H9 (cell line): Measurements from ENCODE around the gene GPS1. TPM values are rescaled to one million over a fixed set of nuclear protein-coding genes. Genes with fewer than 3 reads are reported as not detected.

Experiments used
- DNase-seq: peaks from one replicate; pipeline ENCODE4 v3.0.0-alpha.2; 2017
- H2AFZ ChIP-seq: one replicate; pipeline ENCODE4 v1.6.1; 2013; ENCODE audit warnings: mild to moderate bottlenecking, low read length, control low read depth, moderate library complexity
- H2AK5ac ChIP-seq: 2 replicates; pipeline ENCODE4 v1.6.1; 2013; ENCODE audit warnings: low read length, control low read depth, mixed read lengths; ENCODE audit not compliant: insufficient read length
- H2BK120ac ChIP-seq: one replicate; pipeline ENCODE4 v1.6.1; 2013; ENCODE audit warnings: low read depth, mild to moderate bottlenecking, low read length, control low read depth, inconsistent platforms; ENCODE audit not compliant: poor library complexity, severe bottlenecking
- H2BK12ac ChIP-seq: 2 replicates; pipeline ENCODE4 v1.6.1; 2013; ENCODE audit warnings: low read length, control low read depth, mixed read lengths, low read depth; ENCODE audit not compliant: insufficient read length
- H2BK15ac ChIP-seq: 2 replicates; pipeline ENCODE4 v1.6.1; 2013; ENCODE audit warnings: low read depth, low read length, control low read depth
- H2BK20ac ChIP-seq: one replicate; pipeline ENCODE4 v1.6.1; 2013; ENCODE audit warnings: low read depth, mild to moderate bottlenecking, low read length, control low read depth, inconsistent platforms; ENCODE audit not compliant: poor library complexity, severe bottlenecking
- H2BK5ac ChIP-seq: 2 replicates; pipeline ENCODE4 v1.6.1; 2013; ENCODE audit warnings: low read length, control low read depth, mixed read lengths; ENCODE audit not compliant: insufficient read length
- H3K14ac ChIP-seq: 2 replicates; pipeline ENCODE4 v1.6.1; 2013; ENCODE audit warnings: low read length, control low read depth; ENCODE audit not compliant: insufficient read depth
- H3K18ac ChIP-seq: 2 replicates; pipeline ENCODE4 v1.6.1; 2013; ENCODE audit warnings: low read depth, mild to moderate bottlenecking, mixed read lengths, low read length, control low read depth; ENCODE audit not compliant: insufficient read length
- H3K23ac ChIP-seq: 2 replicates; pipeline ENCODE4 v1.6.1; 2013; ENCODE audit warnings: low read length, control low read depth, mixed read lengths, low read depth; ENCODE audit not compliant: insufficient read length
- H3K23me2 ChIP-seq: 2 replicates; pipeline ENCODE4 v1.6.1; 2013; ENCODE audit warnings: low read depth, mild to moderate bottlenecking, mixed read lengths, low read length, control low read depth; ENCODE audit not compliant: insufficient read length, poor library complexity, severe bottlenecking
- H3K27ac ChIP-seq: 2 replicates; pipeline ENCODE4 v1.5.1; 2013; ENCODE audit warnings: low read length, control low read depth, mixed read lengths, low read depth; ENCODE audit not compliant: insufficient read length
- H3K27me3 ChIP-seq: 2 replicates; pipeline ENCODE4 v1.6.1; 2013; ENCODE audit warnings: low read length, control low read depth, inconsistent platforms; ENCODE audit not compliant: insufficient read depth
- H3K4ac ChIP-seq: 2 replicates; pipeline ENCODE4 v1.6.1; 2013; ENCODE audit warnings: low read depth, mild to moderate bottlenecking, control low read depth, inconsistent platforms, low read length, moderate library complexity
- H3K4me1 ChIP-seq: 2 replicates; pipeline ENCODE4 v1.6.1; 2013; ENCODE audit warnings: low read length, control low read depth, inconsistent platforms; ENCODE audit not compliant: insufficient read depth
- H3K4me2 ChIP-seq: 2 replicates; pipeline ENCODE4 v1.6.1; 2013; ENCODE audit warnings: low read length, control low read depth, mixed read lengths; ENCODE audit not compliant: insufficient read length, insufficient read depth
- H3K56ac ChIP-seq: 2 replicates; pipeline ENCODE4 v1.6.1; 2013; ENCODE audit warnings: low read depth, mild to moderate bottlenecking, mixed read lengths, low read length, control low read depth; ENCODE audit not compliant: insufficient read length
- H3K79me1 ChIP-seq: 2 replicates; pipeline ENCODE4 v1.6.1; 2013; ENCODE audit warnings: low read depth, mild to moderate bottlenecking, moderate library complexity, low read length, control low read depth, inconsistent platforms; ENCODE audit not compliant: insufficient read depth, poor library complexity, severe bottlenecking
- H3K79me2 ChIP-seq: 2 replicates; pipeline ENCODE4 v1.6.1; 2013; ENCODE audit warnings: low read length, control low read depth, inconsistent platforms; ENCODE audit not compliant: insufficient read depth
- H3K9ac ChIP-seq: 2 replicates; pipeline ENCODE4 v1.6.1; 2013; ENCODE audit warnings: low read length, control low read depth, mixed read lengths; ENCODE audit not compliant: insufficient read length; ENCODE audit errors: extremely low read depth
- H3K9me3 ChIP-seq: one replicate; pipeline ENCODE4 v1.6.1; 2013; ENCODE audit warnings: low read depth, low read length, inconsistent platforms; ENCODE audit not compliant: control insufficient read depth
- H3T11ph ChIP-seq: one replicate; pipeline ENCODE4 v1.6.1; 2013; ENCODE audit warnings: mild to moderate bottlenecking, low read length, control low read depth, inconsistent platforms
- H4K20me1 ChIP-seq: one replicate; pipeline ENCODE4 v1.6.1; 2013; ENCODE audit not compliant: control insufficient read depth, insufficient read length, insufficient read depth
- H4K5ac ChIP-seq: 2 replicates; pipeline ENCODE4 v1.6.1; 2013; ENCODE audit warnings: low read depth, mild to moderate bottlenecking, mixed read lengths, low read length, control low read depth; ENCODE audit not compliant: insufficient read length
- H4K8ac ChIP-seq: replicated peaks from 2 replicates; pipeline ENCODE4 v1.6.1; 2013; ENCODE audit warnings: low read length, control low read depth, mixed read lengths, low read depth; ENCODE audit not compliant: insufficient read length
- H4K91ac ChIP-seq: 2 replicates; pipeline ENCODE4 v1.6.1; 2013; ENCODE audit warnings: low read depth, mild to moderate bottlenecking, moderate library complexity, mixed read lengths, low read length, control low read depth; ENCODE audit not compliant: insufficient read length
- H3K27ac Mint-ChIP-seq, 3 experiments: 2 replicates in 2 of 3; 3 replicates in 1 of 3; pipeline ENCODE4 v1.8.0; 2020 to 2021; ENCODE audit warnings: mixed read lengths in 3 of 3, mild to moderate bottlenecking in 1 of 3, moderate library complexity in 1 of 3
- H3K27me3 Mint-ChIP-seq: 2 replicates; pipeline ENCODE4 v1.8.0; 2021; ENCODE audit warnings: low read depth, mild to moderate bottlenecking, moderate library complexity, mixed read lengths
- H3K36me3 Mint-ChIP-seq, 3 experiments: 2 replicates in 2 of 3; 3 replicates in 1 of 3; pipeline ENCODE4 v1.8.0; 2020 to 2021; ENCODE audit warnings: low read depth in 3 of 3, mixed read lengths in 3 of 3; ENCODE audit not compliant: insufficient read depth in 1 of 3
- H3K4me1 Mint-ChIP-seq, 2 experiments: 2 replicates each; pipeline ENCODE4 v1.8.0; 2020; ENCODE audit warnings: mixed read lengths in 2 of 2
- H3K4me3 Mint-ChIP-seq, 2 experiments: 2 replicates in 1 of 2; 3 replicates in 1 of 2; pipeline ENCODE4 v1.8.0; 2020 to 2021; ENCODE audit warnings: mild to moderate bottlenecking in 2 of 2, mixed read lengths in 2 of 2, moderate library complexity in 1 of 2
- H3K9me3 Mint-ChIP-seq, 2 experiments: 2 replicates in 1 of 2; 3 replicates in 1 of 2; pipeline ENCODE4 v1.8.0; 2020; ENCODE audit warnings: mild to moderate bottlenecking in 2 of 2, mixed read lengths in 2 of 2, moderate library complexity in 1 of 2
- WGBS: extraction: QIAGEN DNeasy Blood & Tissue Kit; methylation state at CpG from one replicate; pipeline ENCODE4 v1.1.7; 2013; ENCODE audit warnings: missing lambda C conversion rate, low lambda C conversion rate, mixed read lengths; ENCODE audit not compliant: insufficient read length; ENCODE audit errors: extremely low coverage; 5-methylcytosine and 5-hydroxymethylcytosine counted together
- total RNA-seq: library from RNA; stranded (reverse); gene quantifications from 2 replicates; pipeline ENCODE4 v1.2.1, GENCODE V29; 2021
- TF ChIP-seq, protein P1 (sequence below): fragments of 200-600 bp; sonication (generic); conservative IDR thresholded peaks from 3 replicates; pipeline ENCODE4 v1.8.0; 2021; ENCODE audit warnings: antibody characterized with exemption, mild to moderate bottlenecking

The GPS1 gene
- total RNA-seq, 1 experiment from 2014 or later = 164 TPM

DNA sequence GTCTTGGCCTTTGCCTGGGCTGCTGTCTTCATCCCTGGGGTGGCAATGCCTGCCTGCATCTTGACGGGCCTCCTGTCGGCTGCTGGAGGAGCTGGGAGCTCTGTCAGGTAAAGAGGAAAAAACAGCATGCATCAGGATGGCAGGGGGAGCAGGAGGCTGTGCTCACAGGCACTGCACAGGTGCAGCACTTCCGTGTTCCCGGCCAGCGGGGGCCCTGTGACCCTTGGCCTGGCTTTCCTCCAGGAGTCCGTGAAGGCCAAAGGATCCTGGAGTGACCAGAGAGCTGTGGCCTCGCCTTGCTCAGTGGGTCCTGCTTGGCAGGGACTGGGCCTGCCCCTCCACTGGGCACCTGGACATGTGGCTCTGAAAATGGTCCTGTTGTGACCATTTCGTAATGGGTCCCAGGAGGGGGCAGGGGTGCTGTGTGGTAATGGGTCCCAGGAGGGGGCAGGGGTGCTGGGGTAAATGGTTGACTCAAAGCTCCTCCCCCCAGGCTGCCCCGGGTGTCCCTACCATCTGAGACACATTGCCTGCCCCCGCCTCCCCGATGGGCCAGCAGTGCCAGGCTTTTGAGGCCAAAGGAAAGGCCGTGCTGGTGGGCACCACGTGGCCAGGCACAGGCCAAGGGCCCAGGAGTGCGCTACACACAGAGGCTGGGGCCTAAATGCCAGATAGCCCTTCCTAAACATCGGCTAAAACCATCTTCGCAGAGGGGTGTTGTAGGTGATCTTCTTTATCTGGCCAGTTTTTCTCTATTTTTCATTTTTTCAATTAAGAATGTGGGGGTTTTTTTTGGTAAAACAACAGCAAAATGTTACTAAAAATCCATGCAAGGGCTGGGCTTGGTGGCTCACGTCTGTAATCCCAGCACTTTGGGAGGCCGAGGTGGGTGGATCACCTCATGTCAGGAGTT lies 50.3 kb downstream of the GPS1 start:
- Histone ChIP-seq H3K4me2 (no peak overlapping the region), H3K27ac (no peak overlapping the region)
- no CpG with 5 or more reads among the region's 18 CpGs for WGBS

More for the DNA sequence above, 50.3 kb downstream of the GPS1 start:
- Histone ChIP-seq H3K4me1 (no peaks in the 10 kb centered on the region; the same call in 1 of the 2 replicates), H3K56ac (no peak overlapping the region), H2AK5ac (no peak overlapping the region), H2BK15ac (no peak overlapping the region), H2BK5ac (no peak overlapping the region), H4K5ac (no peak overlapping the region), H3K79me1 (no peaks in the 10 kb centered on the region), H3K14ac (no peak overlapping the region), H3K9ac (no peak overlapping the region), H3K9me3 (no peaks in the 10 kb centered on the region), H3K18ac (no peak overlapping the region), H4K20me1 (no peaks in the 10 kb centered on the region), H2BK120ac (no peak overlapping the region), H3K23me2 (peaks cover 5% of the 10 kb centered on the region), H3T11ph (no peak overlapping the region), H3K4ac (no peak overlapping the region), H3K79me2 (peaks cover 3% of the 10 kb centered on the region; the same call in 1 of the 2 replicates), H3K27me3 (no peaks in the 10 kb centered on the region), H4K8ac (no peak overlapping the region), H2AFZ (no peak overlapping the region), H2BK20ac (no peak overlapping the region), H3K23ac (no peak overlapping the region), H4K91ac (no peak overlapping the region), H2BK12ac (no peak overlapping the region)
- peak overlapping the region in 2 of 3 experiments; percentile 40 to 64; a peak in 3 of 7 replicates for H3K27ac Mint-ChIP-seq
- peak overlapping the region in 1 of 2 experiments; percentile 14; a peak in 1 of 5 replicates for H3K4me3 Mint-ChIP-seq
- TF ChIP-seq, protein P1, sequence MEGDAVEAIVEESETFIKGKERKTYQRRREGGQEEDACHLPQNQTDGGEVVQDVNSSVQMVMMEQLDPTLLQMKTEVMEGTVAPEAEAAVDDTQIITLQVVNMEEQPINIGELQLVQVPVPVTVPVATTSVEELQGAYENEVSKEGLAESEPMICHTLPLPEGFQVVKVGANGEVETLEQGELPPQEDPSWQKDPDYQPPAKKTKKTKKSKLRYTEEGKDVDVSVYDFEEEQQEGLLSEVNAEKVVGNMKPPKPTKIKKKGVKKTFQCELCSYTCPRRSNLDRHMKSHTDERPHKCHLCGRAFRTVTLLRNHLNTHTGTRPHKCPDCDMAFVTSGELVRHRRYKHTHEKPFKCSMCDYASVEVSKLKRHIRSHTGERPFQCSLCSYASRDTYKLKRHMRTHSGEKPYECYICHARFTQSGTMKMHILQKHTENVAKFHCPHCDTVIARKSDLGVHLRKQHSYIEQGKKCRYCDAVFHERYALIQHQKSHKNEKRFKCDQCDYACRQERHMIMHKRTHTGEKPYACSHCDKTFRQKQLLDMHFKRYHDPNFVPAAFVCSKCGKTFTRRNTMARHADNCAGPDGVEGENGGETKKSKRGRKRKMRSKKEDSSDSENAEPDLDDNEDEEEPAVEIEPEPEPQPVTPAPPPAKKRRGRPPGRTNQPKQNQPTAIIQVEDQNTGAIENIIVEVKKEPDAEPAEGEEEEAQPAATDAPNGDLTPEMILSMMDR = no peak
- H3K36me3 Mint-ChIP-seq = no peaks in the 10 kb centered on the region; a peak in 1 of 7 replicates
- H3K9me3 Mint-ChIP-seq = no peaks in the 10 kb centered on the region
- peaks cover 7% of the 10 kb centered on the region for H3K27me3 Mint-ChIP-seq
- H3K4me1 Mint-ChIP-seq = peaks cover 39 to 66% of the 10 kb centered on the region in 2 experiments
- DNase-seq = no peak
